Calu3 (cell line): ENCODE measurements around the gene SLFN12L. TPM values are rescaled to one million over a fixed set of nuclear protein-coding genes. Genes with fewer than 3 reads are reported as not detected.

Experiments
- BruUV-seq: library from RNA; stranded (reverse); fragments of 400-500 nt; replicated peaks from 2 replicates; lab custom pipeline; 2021; lab: Mats Ljungman, UMichigan
- CTCF ChIA-PET: fragments of 300-600 bp; sonication (Branson Sonifier 250); formaldehyde crosslinking; loops from one replicate; lab custom pipeline; 2022; ENCODE audit warnings: antibody characterized with exemption; lab: Charles Lee
- DNase-seq: peaks from one replicate; pipeline ENCODE4 v3.0.0; 2022
- H3K27ac Mint-ChIP-seq: one replicate; pipeline ENCODE4 v1.8.0; 2022; ENCODE audit warnings: mixed read lengths; ENCODE audit not compliant: unreplicated experiment
- H3K27me3 Mint-ChIP-seq: one replicate; pipeline ENCODE4 v1.8.0; 2022; ENCODE audit warnings: mixed read lengths; ENCODE audit not compliant: unreplicated experiment
- H3K36me3 Mint-ChIP-seq: one replicate; pipeline ENCODE4 v1.8.0; 2022; ENCODE audit warnings: mild to moderate bottlenecking, moderate library complexity, mixed read lengths; ENCODE audit not compliant: insufficient read depth, unreplicated experiment
- H3K4me1 Mint-ChIP-seq: one replicate; pipeline ENCODE4 v1.8.0; 2022; ENCODE audit warnings: mild to moderate bottlenecking, low read depth, mixed read lengths; ENCODE audit not compliant: unreplicated experiment
- H3K4me3 Mint-ChIP-seq: one replicate; pipeline ENCODE4 v1.8.0; 2022; ENCODE audit warnings: mild to moderate bottlenecking, low read depth, moderate library complexity, mixed read lengths; ENCODE audit not compliant: unreplicated experiment
- H3K9me3 Mint-ChIP-seq: one replicate; pipeline ENCODE4 v1.8.0; 2022; ENCODE audit warnings: low read depth, mixed read lengths; ENCODE audit not compliant: unreplicated experiment
- intact Hi-C: fragments of 100-400 bp; cut with micrococcal nuclease; formaldehyde crosslinking; loops from one replicate; pipeline ENCODE4 v1.10.0; 2022; ENCODE audit not compliant: unreplicated experiment
- total RNA-seq: library from RNA; stranded (reverse); gene quantifications from 2 replicates; pipeline ENCODE4 v1.2.3, GENCODE V29; 2022
- TF ChIP-seq, protein P1 (sequence below): fragments of 200-600 bp; IDR thresholded peaks from one replicate; pipeline ENCODE4 v1.8.0; 2022; ENCODE audit warnings: antibody characterized with exemption; ENCODE audit not compliant: unreplicated experiment

SLFN12L gene
- total RNA-seq, 1 experiment from 2014 or later, result 0.14 TPM

DNA sequence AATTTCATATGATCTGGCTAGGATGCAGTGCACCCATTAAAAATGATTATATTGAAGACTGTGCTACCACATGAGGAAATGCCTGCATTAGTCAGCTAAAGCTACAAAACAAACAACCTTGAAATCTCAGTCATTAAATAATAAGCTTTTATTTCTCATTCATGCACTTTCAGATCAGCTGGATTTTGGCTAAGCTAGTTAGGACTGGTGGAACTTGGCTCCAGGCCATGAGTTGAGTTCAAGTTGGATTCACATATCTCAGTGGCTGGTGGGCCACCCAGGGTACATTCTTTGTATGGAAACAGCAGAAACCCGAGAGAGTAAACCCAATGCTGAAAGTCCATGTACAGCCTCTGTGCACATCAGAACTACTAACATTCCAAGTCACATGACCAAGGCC, 6.4 kb upstream of the SLFN12L start:
- CTCF ChIA-PET, result interaction anchor here (1.6 kb wide), 1 partner anchor 204 kb away, joined by 4 read pairs; no protein-coding TSS in a partner anchor
- H3K9me3 Mint-ChIP-seq, result no peaks in the 10 kb centered on the region

DNA sequence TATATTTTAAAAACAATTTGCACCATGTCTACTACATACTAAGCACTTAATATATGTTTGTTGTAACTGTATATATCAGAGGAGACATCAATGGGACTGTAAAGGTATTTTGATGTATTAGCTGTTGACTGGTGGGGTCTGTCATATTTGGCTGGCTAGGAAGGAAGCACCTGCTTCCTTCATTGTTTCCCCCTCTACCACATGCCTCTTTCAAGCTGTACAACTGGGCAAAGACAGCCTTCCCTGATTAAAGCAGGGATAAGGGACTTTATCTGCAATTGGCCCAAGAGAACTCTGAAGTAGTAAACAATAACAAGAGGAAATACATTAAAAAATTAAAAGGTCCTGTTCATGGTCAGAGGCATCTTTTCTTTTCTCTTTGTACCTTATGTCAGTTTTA, 5.5 kb upstream of the SLFN12L start:
- H3K27me3 Mint-ChIP-seq, result peaks cover 19% of the 10 kb centered on the region
- intact Hi-C loops, result no loop called here
- no TSS peak for BruUV-seq
- H3K36me3 Mint-ChIP-seq, result no peaks in the 10 kb centered on the region
- no peak for DNase-seq
- H3K9me3 Mint-ChIP-seq, result no peaks in the 10 kb centered on the region
- CTCF ChIA-PET, result interaction anchor here (1.6 kb wide), 1 partner anchor 204 kb away, joined by 4 read pairs; no protein-coding TSS in a partner anchor
- TF ChIP-seq, protein P1, sequence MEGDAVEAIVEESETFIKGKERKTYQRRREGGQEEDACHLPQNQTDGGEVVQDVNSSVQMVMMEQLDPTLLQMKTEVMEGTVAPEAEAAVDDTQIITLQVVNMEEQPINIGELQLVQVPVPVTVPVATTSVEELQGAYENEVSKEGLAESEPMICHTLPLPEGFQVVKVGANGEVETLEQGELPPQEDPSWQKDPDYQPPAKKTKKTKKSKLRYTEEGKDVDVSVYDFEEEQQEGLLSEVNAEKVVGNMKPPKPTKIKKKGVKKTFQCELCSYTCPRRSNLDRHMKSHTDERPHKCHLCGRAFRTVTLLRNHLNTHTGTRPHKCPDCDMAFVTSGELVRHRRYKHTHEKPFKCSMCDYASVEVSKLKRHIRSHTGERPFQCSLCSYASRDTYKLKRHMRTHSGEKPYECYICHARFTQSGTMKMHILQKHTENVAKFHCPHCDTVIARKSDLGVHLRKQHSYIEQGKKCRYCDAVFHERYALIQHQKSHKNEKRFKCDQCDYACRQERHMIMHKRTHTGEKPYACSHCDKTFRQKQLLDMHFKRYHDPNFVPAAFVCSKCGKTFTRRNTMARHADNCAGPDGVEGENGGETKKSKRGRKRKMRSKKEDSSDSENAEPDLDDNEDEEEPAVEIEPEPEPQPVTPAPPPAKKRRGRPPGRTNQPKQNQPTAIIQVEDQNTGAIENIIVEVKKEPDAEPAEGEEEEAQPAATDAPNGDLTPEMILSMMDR, result no peak
- H3K27ac Mint-ChIP-seq, result no peak overlapping the region
- H3K4me1 Mint-ChIP-seq, result peaks cover 21% of the 10 kb centered on the region
- H3K4me3 Mint-ChIP-seq, result no peak overlapping the region

More for the DNA sequence above, 6.4 kb upstream of the SLFN12L start:
- H3K4me3 Mint-ChIP-seq, result no peak overlapping the region
- intact Hi-C loops, result no loop called here
- TF ChIP-seq, protein P1, result no peak
- DNase-seq, result peak; percentile 18
- H3K27ac Mint-ChIP-seq, result no peak overlapping the region
- no TSS peak for BruUV-seq
- peaks cover 28% of the 10 kb centered on the region for H3K27me3 Mint-ChIP-seq
- H3K36me3 Mint-ChIP-seq, result no peaks in the 10 kb centered on the region
- peaks cover 20% of the 10 kb centered on the region for H3K4me1 Mint-ChIP-seq

DNA sequence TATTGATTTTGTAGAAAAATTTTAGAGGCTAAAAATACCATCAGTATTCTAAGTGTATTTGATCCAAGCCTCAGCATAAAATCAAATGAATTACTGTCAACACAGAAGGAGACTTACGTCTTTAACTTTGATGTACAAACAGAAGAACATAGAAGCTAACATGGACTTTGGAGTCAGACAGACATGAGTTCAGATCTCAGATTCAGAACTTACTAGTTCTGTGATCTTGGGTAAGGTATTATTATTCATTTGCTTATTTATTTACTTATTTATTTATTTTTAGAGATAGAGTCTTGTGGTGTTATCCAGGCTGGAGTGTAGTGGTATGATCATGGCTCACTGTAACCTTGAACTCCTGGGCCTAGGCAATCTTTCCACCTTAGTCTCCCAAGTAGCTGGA, 4.0 kb upstream of the SLFN12L start:
- H3K27me3 Mint-ChIP-seq, result peaks cover 5% of the 10 kb centered on the region
- H3K9me3 Mint-ChIP-seq, result no peaks in the 10 kb centered on the region
- no peaks in the 10 kb centered on the region for H3K36me3 Mint-ChIP-seq
- CTCF ChIA-PET, result no interaction called here
- intact Hi-C loops, result no loop called here
- peak overlapping the region; percentile 70 for H3K4me3 Mint-ChIP-seq
- DNase-seq, result no peak
- BruUV-seq, result TSS peak; percentile 69
- TF ChIP-seq, protein P1, result no peak
- H3K4me1 Mint-ChIP-seq, result peaks cover 21% of the 10 kb centered on the region
- H3K27ac Mint-ChIP-seq, result peak overlapping the region; percentile 86

- CTCF ChIA-PET, result interaction anchor here (0.6 to 1.2 kb wide), 3 partner anchors 120 to 207 kb away, joined by 3 to 4 read pairs (median 3); no protein-coding TSS in a partner anchor
- no TSS peak for BruUV-seq
- peak overlapping the region; percentile 86 for H3K27ac Mint-ChIP-seq
These were observed 3.3 kb upstream of the SLFN12L start for GRCh38 chr17:35540589-35541404.

More at GRCh38 chr17:35540589-35541404, 3.3 kb upstream of the SLFN12L start:
- H3K9me3 Mint-ChIP-seq, result no peaks in the 10 kb centered on the region
- intact Hi-C loops, result no loop called here
- no peaks in the 10 kb centered on the region for H3K27me3 Mint-ChIP-seq
- H3K4me3 Mint-ChIP-seq, result peak overlapping the region; percentile 70
- TF ChIP-seq, protein P1, result no peak
- DNase-seq, result no peak
- H3K4me1 Mint-ChIP-seq, result peaks cover 21% of the 10 kb centered on the region
- no peaks in the 10 kb centered on the region for H3K36me3 Mint-ChIP-seq
